Gastroesophageal sphincter (tissue), 3 donors: ENCODE data around the gene ANKZF1.

ENCODE experiments used
- CTCF ChIP-seq, 4 experiments: fragments of 200-600 bp in 2 of 4; fragments of 450-650 bp in 2 of 4; sonication (generic) in 1 of 4; IDR thresholded peaks; one replicate each; pipeline ENCODE4 v1.5.1; 2017 to 2019; ENCODE audit warnings: antibody characterized with exemption in 4 of 4, mild to moderate bottlenecking in 2 of 4, moderate library complexity in 2 of 4
- EP300 ChIP-seq: sonication (generic); formaldehyde crosslinking; IDR thresholded peaks from one replicate; pipeline ENCODE4 v1.6.1; 2017; ENCODE audit warnings: antibody characterized with exemption, mild to moderate bottlenecking
- POLR2A ChIP-seq, 2 donors: fragments of 450-650 bp; IDR thresholded peaks; one replicate each; pipeline ENCODE4 v1.6.1; 2017; ENCODE audit warnings: antibody characterized with exemption in 2 of 2, mild to moderate bottlenecking in 2 of 2, moderate library complexity in 1 of 2
- POLR2AphosphoS5 ChIP-seq: sonication (generic); formaldehyde crosslinking; IDR thresholded peaks from one replicate; pipeline ENCODE4 v1.6.1; 2017; ENCODE audit warnings: antibody characterized with exemption

- TF ChIP-seq CTCF (IDR thresholded peaks at IDR 0.05) (no peak), POLR2AphosphoS5 (no peak), POLR2A (IDR thresholded peaks at IDR 0.05) (no peak), EP300 (no peak)
Observed at GRCh38 chr2:219250049-219250781, 20.6 kb downstream of the ANKZF1 start.
